GM19395 (cell line): ENCODE results near the gene NTRK3.

Source experiments
- ATAC-seq: cut with Tn5 transposase; IDR thresholded peaks from one replicate; pipeline ENCODE4 v1.9.1; 2021; ENCODE audit warnings: mild to moderate bottlenecking, moderate library complexity; ENCODE audit not compliant: unreplicated experiment

The NTRK3 gene

GRCh38 chr15:87907676-87908446 is 348.7 kb downstream of the NTRK3 start:
- ATAC-seq: no peak

GRCh38 chr15:87906444-87906843 is 350.1 kb downstream of the NTRK3 start:
- no peak for ATAC-seq

GRCh38 chr15:87902772-87903426 is 353.6 kb downstream of the NTRK3 start:
- ATAC-seq: no peak

- ATAC-seq: no peak
These were observed 354.4 kb downstream of the NTRK3 start for GRCh38 chr15:87901926-87902690.

GRCh38 chr15:87901008-87901407 is 355.5 kb downstream of the NTRK3 start:
- no peak for ATAC-seq

- no peak for ATAC-seq
These were observed 359.6 kb downstream of the NTRK3 start for GRCh38 chr15:87896936-87897335.

GRCh38 chr15:87887177-87887576 is 369.4 kb downstream of the NTRK3 start:
- ATAC-seq: no peak

- ATAC-seq: no peak
These were observed 375.5 kb downstream of the NTRK3 start for GRCh38 chr15:87881026-87881425.

GRCh38 chr15:87877822-87878542 is 378.6 kb downstream of the NTRK3 start:
- ATAC-seq: no peak

- no peak for ATAC-seq
These were observed 379.3 kb downstream of the NTRK3 start for GRCh38 chr15:87877114-87877810.

GRCh38 chr15:87874896-87875711 is 381.4 kb downstream of the NTRK3 start:
- no peak for ATAC-seq

- no peak for ATAC-seq
These were observed 383.0 kb downstream of the NTRK3 start for GRCh38 chr15:87873516-87873915.

- ATAC-seq: no peak
These were observed 384.7 kb downstream of the NTRK3 start for GRCh38 chr15:87871731-87872320.

- ATAC-seq: no peak
These were observed 385.3 kb downstream of the NTRK3 start for GRCh38 chr15:87871258-87871681.

- ATAC-seq: no peak
These were observed 389.6 kb downstream of the NTRK3 start for GRCh38 chr15:87866961-87867360.

- no peak for ATAC-seq
These were observed 393.4 kb downstream of the NTRK3 start for GRCh38 chr15:87863152-87863551.

- no peak for ATAC-seq
These were observed 395.8 kb downstream of the NTRK3 start for GRCh38 chr15:87860743-87861142.

- no peak for ATAC-seq
These were observed 397.9 kb downstream of the NTRK3 start for GRCh38 chr15:87858651-87859050.

- no peak for ATAC-seq
These were observed 405.0 kb downstream of the NTRK3 start for GRCh38 chr15:87851497-87851896.
